Esophagus (tissue), 2 donors: ENCODE measurements around the gene FDXR. TPM values are rescaled to one million over a fixed set of nuclear protein-coding genes. Genes with fewer than 3 reads are reported as not detected.

Experiments used
- H3K27ac ChIP-seq, 2 donors: one replicate each; pipeline ENCODE4 v1.5.1; 2013; ENCODE audit warnings: low read depth in 2 of 2, mild to moderate bottlenecking in 2 of 2, inconsistent platforms in 1 of 2, low read length in 1 of 2, moderate library complexity in 1 of 2
- H3K27me3 ChIP-seq, 2 donors: one replicate each; pipeline ENCODE4 v1.6.1; 2013; ENCODE audit warnings: low read length in 2 of 2, control low read depth in 1 of 2, mild to moderate bottlenecking in 1 of 2; ENCODE audit not compliant: insufficient read depth in 2 of 2, control insufficient read depth in 1 of 2
- H3K36me3 ChIP-seq, 2 donors: one replicate each; pipeline ENCODE4 v1.6.1; 2013; ENCODE audit warnings: low read length in 1 of 2; ENCODE audit not compliant: control insufficient read depth in 2 of 2, insufficient read depth in 2 of 2
- H3K4me1 ChIP-seq, 2 donors: one replicate each; pipeline ENCODE4 v1.6.1; 2013; ENCODE audit warnings: low read length in 1 of 2; ENCODE audit not compliant: control insufficient read depth in 2 of 2, insufficient read depth in 2 of 2
- H3K4me3 ChIP-seq, 2 donors: one replicate each; pipeline ENCODE4 v1.5.1; 2013; ENCODE audit warnings: low read length in 2 of 2, mild to moderate bottlenecking in 2 of 2, low read depth in 1 of 2, moderate library complexity in 1 of 2
- H3K9me3 ChIP-seq, 2 donors: one replicate each; pipeline ENCODE4 v1.6.1; 2013; ENCODE audit warnings: mild to moderate bottlenecking in 2 of 2, low read depth in 1 of 2, low read length in 1 of 2, moderate library complexity in 1 of 2; ENCODE audit not compliant: control insufficient read depth in 2 of 2, insufficient read depth in 1 of 2
- WGBS, 2 donors: extraction: QIAGEN DNeasy Blood & Tissue Kit; methylation state at CpG; one replicate each; pipeline ENCODE4 v1.1.7; 2013; 5-methylcytosine and 5-hydroxymethylcytosine counted together
- polyA plus RNA-seq, 2 donors: library from polyadenylated mRNA; stranded (reverse); fragments of 200-250 nt; gene quantifications; one replicate each; pipeline ENCODE4 v1.2.3, GENCODE V29; 2013
- donor health status: healthy with polysubstance abuse.
- donor health status: Bipolar disorder and iron deficiency.

The FDXR gene
- polyA plus RNA-seq, 2 donors = 13.4 to 28.9 TPM

DNA sequence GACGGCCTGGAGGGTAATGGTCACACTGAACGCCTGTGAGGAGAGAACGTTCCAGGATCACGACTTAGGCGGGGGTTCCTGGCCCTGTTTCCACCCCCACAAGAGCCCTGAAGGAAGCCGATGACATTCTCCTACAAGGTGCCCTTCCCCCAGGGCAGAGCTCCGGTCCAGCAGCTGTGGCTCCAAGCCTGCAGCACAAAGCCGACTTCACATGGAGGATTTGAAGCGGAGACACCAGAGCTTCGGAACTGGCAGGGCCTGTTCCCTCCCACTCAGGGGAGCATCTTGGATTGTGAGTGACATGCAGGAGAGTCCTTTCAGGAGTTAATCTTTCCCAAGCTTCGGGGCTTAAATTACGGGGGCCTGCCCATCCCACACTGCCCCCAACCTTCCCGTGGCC is 15.7 kb upstream of the FDXR start:
- no peak overlapping the region for H3K4me3 ChIP-seq
- H3K9me3 ChIP-seq = no peaks in the 10 kb centered on the region
- peaks cover 3 to 5% of the 10 kb centered on the region in 2 donors for H3K4me1 ChIP-seq
- H3K27ac ChIP-seq = no peak overlapping the region
- 52 to 56% methylated on average over 13 of the region's 13 CpGs for WGBS, 2 donors
- no peaks in the 10 kb centered on the region for H3K36me3 ChIP-seq
- H3K27me3 ChIP-seq = no peaks in the 10 kb centered on the region

GRCh38 chr17:74883241-74883745 is 10.5 kb upstream of the FDXR start:
- no peak overlapping the region for H3K27ac ChIP-seq
- WGBS, 2 donors = 77 to 81% methylated on average over 15 of the region's 15 CpGs
- no peaks in the 10 kb centered on the region for H3K9me3 ChIP-seq
- peaks cover 0 to 4% of the 10 kb centered on the region in 2 donors for H3K4me1 ChIP-seq
- H3K4me3 ChIP-seq = no peak overlapping the region
- no peaks in the 10 kb centered on the region for H3K36me3 ChIP-seq
- H3K27me3 ChIP-seq = no peaks in the 10 kb centered on the region

- Histone ChIP-seq H3K4me1 (peaks cover 0 to 9% of the 10 kb centered on the region in 2 donors), H3K27me3 (no peaks in the 10 kb centered on the region), H3K27ac (no peak overlapping the region), H3K4me3 (no peak overlapping the region), H3K36me3 (no peaks in the 10 kb centered on the region), H3K9me3 (no peaks in the 10 kb centered on the region)
- whole genome bisulfite sequencing, 2 donors = 77% methylated on average over 20 of the region's 20 CpGs
Measured at GRCh38 chr17:74882517-74883240, 9.9 kb upstream of the FDXR start.

DNA sequence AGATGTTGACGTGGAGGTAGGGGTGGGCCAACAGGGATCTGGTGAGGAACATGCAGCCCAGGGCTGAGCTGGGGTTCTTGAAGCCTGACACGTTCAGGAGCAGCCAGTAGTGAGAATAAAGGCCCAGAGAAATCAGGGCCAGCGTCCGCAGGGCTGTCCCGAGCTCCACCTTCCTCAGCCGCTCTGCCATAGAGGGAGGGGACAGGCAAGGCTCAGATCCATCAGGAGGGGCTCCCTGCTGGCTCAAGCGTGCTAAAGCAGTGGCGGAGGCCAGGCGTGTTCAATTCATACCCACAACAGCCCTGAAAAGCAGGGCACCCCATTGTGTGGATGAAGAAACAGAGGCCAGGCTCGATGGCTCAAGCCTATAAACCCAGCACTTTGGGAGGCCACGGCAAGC is 8.3 kb upstream of the FDXR start:
- H3K4me3 ChIP-seq = no peak overlapping the region
- no peaks in the 10 kb centered on the region for H3K9me3 ChIP-seq
- H3K27ac ChIP-seq = no peak overlapping the region
- H3K36me3 ChIP-seq = no peaks in the 10 kb centered on the region
- peaks cover 0 to 11% of the 10 kb centered on the region in 2 donors for H3K4me1 ChIP-seq
- WGBS, 2 donors = 81 to 82% methylated on average over 11 of the region's 11 CpGs
- H3K27me3 ChIP-seq = no peaks in the 10 kb centered on the region

DNA sequence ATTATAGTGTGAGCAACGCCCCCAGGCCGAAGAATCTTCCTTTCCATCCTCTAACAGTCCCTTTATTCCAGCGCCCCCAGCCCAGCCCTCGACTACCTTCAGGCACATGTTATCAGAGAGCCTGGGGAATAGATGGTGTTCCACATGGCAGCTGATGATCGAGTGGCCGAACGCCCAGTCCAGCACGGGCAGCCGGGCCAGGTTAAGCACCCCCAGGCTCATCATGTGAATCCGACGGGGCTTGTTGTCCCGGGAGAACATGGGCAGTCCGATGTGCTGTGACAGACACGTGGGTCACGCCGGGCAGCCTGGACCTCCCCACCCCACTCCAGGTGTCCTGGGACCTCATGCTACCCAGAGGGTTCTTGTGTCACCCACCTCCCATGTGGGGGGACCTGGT is 6.5 kb upstream of the FDXR start:
- H3K36me3 ChIP-seq = no peaks in the 10 kb centered on the region
- WGBS, 2 donors = 89 to 91% methylated on average over 16 of the region's 16 CpGs
- peaks cover 0 to 11% of the 10 kb centered on the region in 2 donors for H3K4me1 ChIP-seq
- no peaks in the 10 kb centered on the region for H3K27me3 ChIP-seq
- H3K27ac ChIP-seq = no peak overlapping the region
- H3K9me3 ChIP-seq = no peaks in the 10 kb centered on the region
- no peak overlapping the region for H3K4me3 ChIP-seq

GRCh38 chr17:74878658-74879057 is 5.9 kb upstream of the FDXR start:
- H3K36me3 ChIP-seq = no peaks in the 10 kb centered on the region
- no peaks in the 10 kb centered on the region for H3K9me3 ChIP-seq
- peaks cover 0 to 11% of the 10 kb centered on the region in 2 donors for H3K4me1 ChIP-seq
- no peaks in the 10 kb centered on the region for H3K27me3 ChIP-seq
- H3K27ac ChIP-seq = peak overlapping the region; percentile 16 to 62
- no peak overlapping the region for H3K4me3 ChIP-seq
- WGBS, 2 donors = 62 to 81% methylated on average over 2 of the region's 2 CpGs

GRCh38 chr17:74877592-74878548 is 5.1 kb upstream of the FDXR start:
- Histone ChIP-seq H3K27ac (peak overlapping the region; percentile 47 to 62), H3K27me3 (no peaks in the 10 kb centered on the region), H3K9me3 (no peaks in the 10 kb centered on the region), H3K36me3 (no peaks in the 10 kb centered on the region), H3K4me3 (no peak overlapping the region), H3K4me1 (peaks cover 0 to 11% of the 10 kb centered on the region in 2 donors)
- WGBS, 2 donors = 40 to 41% methylated on average over 19 of the region's 19 CpGs

DNA sequence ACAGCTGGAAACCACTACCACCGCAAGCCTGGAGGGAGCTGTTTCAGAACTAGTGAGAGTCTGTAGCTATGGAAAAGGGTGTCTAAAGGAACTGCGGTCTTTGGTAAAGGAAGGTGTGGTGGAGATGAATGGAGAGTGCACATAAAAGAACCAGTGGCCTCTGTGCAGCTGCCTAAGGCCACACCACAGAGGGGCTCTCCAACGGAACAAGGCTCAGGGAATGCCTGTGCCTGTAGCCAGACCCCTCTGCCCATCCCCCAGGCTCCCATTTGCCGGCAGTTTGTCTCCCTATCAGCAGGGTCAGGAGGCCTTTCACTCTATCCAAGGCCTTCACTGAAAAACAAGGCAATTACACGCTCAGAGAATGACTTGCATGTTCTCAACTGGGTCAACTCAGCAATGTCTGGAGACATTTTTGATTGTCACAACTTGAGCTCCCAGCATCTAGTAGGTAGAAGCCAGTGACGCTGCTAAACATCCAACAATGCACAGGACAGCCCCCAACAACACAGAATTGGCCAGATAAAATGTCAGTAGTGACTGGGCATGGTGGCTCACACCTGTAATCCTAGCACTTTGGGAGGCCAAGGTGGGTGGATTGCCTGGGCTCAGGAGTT is 3.3 kb upstream of the FDXR start:
- Histone ChIP-seq H3K27ac (no peak overlapping the region), H3K36me3 (no peaks in the 10 kb centered on the region), H3K9me3 (no peaks in the 10 kb centered on the region), H3K27me3 (no peaks in the 10 kb centered on the region), H3K4me3 (no peak overlapping the region), H3K4me1 (peaks cover 4 to 24% of the 10 kb centered on the region in 2 donors)
- WGBS, 2 donors = 44 to 51% methylated on average over 6 of the region's 6 CpGs

DNA sequence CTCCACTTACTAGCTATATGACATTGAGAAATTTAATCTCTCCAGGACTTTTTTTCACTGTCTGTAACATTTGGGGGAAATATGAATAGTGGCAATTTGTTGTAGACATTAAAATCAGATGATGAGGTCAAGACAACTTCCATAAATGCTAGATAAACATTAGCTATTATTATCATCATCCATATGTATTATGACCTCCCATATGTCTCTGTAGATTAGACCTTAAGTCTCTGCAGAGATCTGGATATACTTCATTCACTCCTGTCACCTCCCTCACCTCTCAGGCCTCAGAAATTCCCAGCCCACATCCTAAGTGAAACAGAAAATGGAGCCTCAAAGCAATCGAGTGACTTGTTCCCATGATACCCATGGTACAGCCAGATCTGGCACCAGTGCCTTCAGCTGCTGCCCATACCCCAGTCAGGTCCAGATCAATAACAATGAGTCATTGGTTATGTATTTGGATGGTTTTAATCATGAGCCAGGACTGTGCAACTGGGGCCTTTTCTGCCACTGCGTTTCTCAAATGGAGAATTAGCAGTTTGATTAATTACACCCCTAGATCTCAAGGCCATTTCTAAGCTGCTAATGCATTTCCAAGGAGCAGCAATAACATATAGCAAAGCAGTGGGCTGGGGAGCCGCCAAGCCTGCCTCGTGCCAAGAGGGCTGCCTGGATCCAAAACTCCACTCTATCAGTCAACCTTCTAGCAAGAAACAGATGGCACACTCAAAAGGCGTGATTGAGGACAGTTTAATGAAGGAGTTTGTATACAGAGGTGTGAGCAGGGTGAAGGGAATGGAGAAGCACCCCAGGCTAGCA is 2.6 kb upstream of the FDXR start:
- 23 to 32% methylated on average over 5 of the region's 5 CpGs for WGBS, 2 donors
- Histone ChIP-seq H3K27ac (no peak overlapping the region), H3K4me1 (peaks cover 4 to 24% of the 10 kb centered on the region in 2 donors), H3K36me3 (no peaks in the 10 kb centered on the region), H3K27me3 (no peaks in the 10 kb centered on the region), H3K9me3 (no peaks in the 10 kb centered on the region), H3K4me3 (no peak overlapping the region)
